GM21360 (cell line): ENCODE results near the gene GNAI2.
"Not testable (repeated sequence)": the region's sequence is repeated elsewhere in the genome, so short reads cannot be mapped to it uniquely, and the experiment has no call there.

ENCODE experiments used
- ATAC-seq: cut with Tn5 transposase; IDR thresholded peaks from one replicate; pipeline ENCODE4 v1.9.1; 2021; ENCODE audit warnings: mild to moderate bottlenecking, moderate library complexity; ENCODE audit not compliant: unreplicated experiment

Gene GNAI2

GRCh38 chr3:50224639-50225038, 11.4 kb upstream of the GNAI2 start:
- ATAC-seq = no peak

- no peak for ATAC-seq
Observed at GRCh38 chr3:50226888-50227389, 9.1 kb upstream of the GNAI2 start.

- ATAC-seq = peak; percentile 88
Observed at GRCh38 chr3:50227390-50228183, 8.4 kb upstream of the GNAI2 start.

- ATAC-seq = not testable (repeated sequence)
Observed at GRCh38 chr3:50228184-50228763, 7.7 kb upstream of the GNAI2 start.

GRCh38 chr3:50229490-50229889, 6.5 kb upstream of the GNAI2 start:
- ATAC-seq = no peak

- ATAC-seq = no peak
Observed at GRCh38 chr3:50230104-50230793, 5.8 kb upstream of the GNAI2 start.

- no peak for ATAC-seq
Observed at GRCh38 chr3:50230794-50231125, 5.2 kb upstream of the GNAI2 start.

GRCh38 chr3:50231581-50231980, 4.4 kb upstream of the GNAI2 start:
- ATAC-seq = no peak

- no peak for ATAC-seq
Observed at GRCh38 chr3:50232303-50232702, 3.7 kb upstream of the GNAI2 start.

GRCh38 chr3:50233176-50233575, 2.8 kb upstream of the GNAI2 start:
- no peak for ATAC-seq

- no peak for ATAC-seq
Observed at GRCh38 chr3:50236484-50237132, 604 bp downstream of the GNAI2 start.

GRCh38 chr3:50237133-50237651, 1.2 kb downstream of the GNAI2 start:
- ATAC-seq = no peak

- ATAC-seq = peak; percentile 34
Observed at GRCh38 chr3:50237754-50238548, 1.9 kb downstream of the GNAI2 start.

GRCh38 chr3:50238549-50239026, 2.6 kb downstream of the GNAI2 start:
- no peak for ATAC-seq

GRCh38 chr3:50239649-50240048, 3.6 kb downstream of the GNAI2 start:
- no peak for ATAC-seq

- no peak for ATAC-seq
Observed at GRCh38 chr3:50241163-50241562, 5.2 kb downstream of the GNAI2 start.

- no peak for ATAC-seq
Observed at GRCh38 chr3:50241713-50242380, 5.8 kb downstream of the GNAI2 start.

GRCh38 chr3:50242381-50242770, 6.4 kb downstream of the GNAI2 start:
- ATAC-seq = no peak

- no peak for ATAC-seq
Observed at GRCh38 chr3:50242851-50243542, 7.0 kb downstream of the GNAI2 start.
